ENCODE results near the gene MFN2.

- TF ChIP-seq CTCF (IDR thresholded peaks at IDR 0.05), result no peak
- no peak for TF ChIP-seq POLR2A (IDR thresholded peaks at IDR 0.05)
- no peak for TF ChIP-seq EP300 (IDR thresholded peaks at IDR 0.05)
These were observed 79.6 kb downstream of the MFN2 start for GRCh38 chr1:12059722-12060464.
